SK-N-SH (cell line): Measurements from ENCODE around the gene MCF2L. TPM values are rescaled to one million over a fixed set of nuclear protein-coding genes. Genes with fewer than 3 reads are reported as not detected.

ENCODE experiments used
- CTCF ChIA-PET: fragments of 300-600, 350-600 bp; formaldehyde crosslinking; extraction: SDS; loops from one replicate; lab custom pipeline; 2021; lab: Yijun Ruan, JAX
- POLR2A ChIA-PET: fragments of 350-600 bp; sonication (Branson Sonifier 250); formaldehyde crosslinking; extraction: SDS; loops from one replicate; lab custom pipeline; 2020; ENCODE audit warnings: antibody characterized with exemption, inconsistent platforms; lab: Yijun Ruan, JAX
- DNase-seq: peaks from one replicate; pipeline ENCODE4 v3.0.0; 2012
- H2AFZ ChIP-seq: fragments of 200-600 bp; sonication (generic); 2 replicates; pipeline ENCODE4 v1.8.1; 2016; ENCODE audit warnings: antibody characterized with exemption, mild to moderate bottlenecking, low read depth
- H3F3A ChIP-seq: fragments of 200-600 bp; sonication (generic); replicated peaks from 2 replicates; pipeline ENCODE3; 2016; ENCODE audit warnings: antibody characterized with exemption, mild to moderate bottlenecking; ENCODE audit not compliant: insufficient read depth
- H3K27ac ChIP-seq, 2 experiments: fragments of 200-500 bp in 1 of 2; fragments of 200-600 bp in 1 of 2; sonication (Bioruptor generic) in 1 of 2; sonication (generic), shearing (Covaris generic) in 1 of 2; 2 replicates each; pipeline versions ENCODE4 v1.5.1 to v1.6.1; 2014 to 2016; ENCODE audit warnings: low read depth in 2 of 2, inconsistent platforms in 1 of 2, low read length in 1 of 2, mild to moderate bottlenecking in 1 of 2, mixed read lengths in 1 of 2
- H3K27me3 ChIP-seq: fragments of 200-600 bp; sonication (generic), shearing (Covaris generic); 2 replicates; pipeline ENCODE4 v1.6.1; 2016; ENCODE audit warnings: mixed run types; ENCODE audit not compliant: insufficient read depth
- H3K36me3 ChIP-seq, 2 experiments: fragments of 200-500 bp in 1 of 2; fragments of 200-600 bp in 1 of 2; sonication (Bioruptor generic) in 1 of 2; sonication (generic) in 1 of 2; replicated peaks in 1 of 2; 2 replicates each; pipeline versions ENCODE3 to v1.5.1; 2014 to 2016; ENCODE audit warnings: low read length in 1 of 2, mild to moderate bottlenecking in 1 of 2; ENCODE audit not compliant: insufficient read depth in 2 of 2, control insufficient read depth in 1 of 2
- H3K4me1 ChIP-seq, 2 experiments: fragments of 200-500 bp in 1 of 2; fragments of 200-600 bp in 1 of 2; sonication (Bioruptor generic) in 1 of 2; sonication (generic), shearing (Covaris generic) in 1 of 2; 2 replicates each; pipeline versions ENCODE4 v1.5.1 to v1.6.1; 2014 to 2016; ENCODE audit warnings: low read depth in 1 of 2, low read length in 1 of 2, mixed run types in 1 of 2; ENCODE audit not compliant: insufficient read depth in 2 of 2, control insufficient read depth in 1 of 2
- H3K4me2 ChIP-seq: fragments of 200-600 bp; sonication (generic), shearing (Covaris generic); 2 replicates; pipeline ENCODE4 v1.6.1; 2017; ENCODE audit warnings: mixed run types
- H3K4me3 ChIP-seq, 2 experiments: fragments of 200-500 bp in 1 of 2; fragments of 200-600 bp in 1 of 2; sonication (Bioruptor generic) in 1 of 2; sonication (generic), shearing (Covaris generic) in 1 of 2; 2 replicates each; pipeline versions ENCODE4 v1.5.1 to v1.8.1; 2014 to 2016; ENCODE audit warnings: low read depth in 2 of 2, inconsistent platforms in 1 of 2, low read length in 1 of 2, mild to moderate bottlenecking in 1 of 2, mixed read lengths in 1 of 2, moderate library complexity in 1 of 2
- H3K79me2 ChIP-seq: fragments of 200-600 bp; sonication (generic); 2 replicates; pipeline ENCODE4 v1.8.1; 2017; ENCODE audit warnings: mild to moderate bottlenecking; ENCODE audit not compliant: insufficient read depth
- H3K9ac ChIP-seq: fragments of 200-600 bp; sonication (generic); 2 replicates; pipeline ENCODE4 v1.6.1; 2017; ENCODE audit warnings: mixed run types
- H3K9me2 ChIP-seq: fragments of 200-600 bp; sonication (generic); 2 replicates; pipeline ENCODE4 v1.6.1; 2017; ENCODE audit warnings: mixed run types
- H3K9me3 ChIP-seq: fragments of 200-600 bp; sonication (generic); 2 replicates; pipeline ENCODE4 v1.6.1; 2017; ENCODE audit warnings: mixed run types, mild to moderate bottlenecking, moderate library complexity
- H4K20me1 ChIP-seq: fragments of 200-600 bp; sonication (generic); 2 replicates; pipeline ENCODE4 v1.6.1; 2017; ENCODE audit warnings: mild to moderate bottlenecking, mixed run types; ENCODE audit not compliant: insufficient read depth
- CTCF ChIP-seq: fragments of 200-600 bp; sonication (generic); IDR thresholded peaks from 2 replicates; pipeline ENCODE4 v1.6.1; 2017; ENCODE audit warnings: antibody characterized with exemption, mild to moderate bottlenecking, moderate library complexity
- ELF1 ChIP-seq: IDR thresholded peaks from 2 replicates; pipeline ENCODE4 v1.4.0; 2012
- EP300 ChIP-seq, 2 experiments: IDR thresholded peaks; 2 replicates each; pipeline versions ENCODE4 v1.4.0 to v1.6.1; 2012; ENCODE audit warnings: borderline replicate concordance in 1 of 2, low read depth in 1 of 2, low read length in 1 of 2
- EZH2phosphoT487 ChIP-seq: fragments of 200-600 bp; sonication (generic); IDR thresholded peaks from 2 replicates; pipeline ENCODE4 v1.6.1; 2017; ENCODE audit warnings: low read depth, mixed run types, mild to moderate bottlenecking, antibody characterized with exemption, moderate library complexity, borderline replicate concordance
- FOXM1 ChIP-seq: IDR thresholded peaks from 2 replicates; pipeline ENCODE4 v1.4.0; 2012; ENCODE audit warnings: low read depth, mild to moderate bottlenecking
- GATA2 ChIP-seq: sonication (generic); formaldehyde crosslinking; IDR thresholded peaks from 2 replicates; pipeline ENCODE4 v1.5.0; 2020; ENCODE audit warnings: mild to moderate bottlenecking, missing genetic modification reagents
- JUND ChIP-seq: IDR thresholded peaks from 2 replicates; pipeline ENCODE4 v1.4.0; 2012
- MAX ChIP-seq: IDR thresholded peaks from 2 replicates; pipeline ENCODE4 v1.4.0; 2012; ENCODE audit warnings: low read depth
- MXI1 ChIP-seq: IDR thresholded peaks from 2 replicates; pipeline ENCODE4 v1.6.1; 2012; ENCODE audit warnings: mild to moderate bottlenecking, low read depth, low read length, improper control_type of control experiment
- NFIC ChIP-seq: IDR thresholded peaks from 2 replicates; pipeline ENCODE4 v1.4.0; 2012; ENCODE audit warnings: borderline replicate concordance
- NRF1 ChIP-seq: IDR thresholded peaks from 2 replicates; pipeline ENCODE4 v1.6.1; 2012; ENCODE audit warnings: low read depth, mild to moderate bottlenecking, low read length
- RAD21 ChIP-seq: IDR thresholded peaks from 2 replicates; pipeline ENCODE4 v1.6.1; 2012; ENCODE audit warnings: mild to moderate bottlenecking, low read length
- REST ChIP-seq: IDR thresholded peaks from 2 replicates; pipeline ENCODE4 v1.6.1; 2012; ENCODE audit warnings: mild to moderate bottlenecking, low read depth, low read length, moderate library complexity
- RXRA ChIP-seq: IDR thresholded peaks from 2 replicates; pipeline ENCODE4 v1.4.0; 2012; ENCODE audit warnings: low read depth, mild to moderate bottlenecking, borderline replicate concordance
- SMC3 ChIP-seq: IDR thresholded peaks from 2 replicates; pipeline ENCODE4 v1.6.1; 2012; ENCODE audit warnings: low read depth, low read length, improper control_type of control experiment
- TAF1 ChIP-seq: IDR thresholded peaks from 2 replicates; pipeline ENCODE4 v1.6.1; 2012; ENCODE audit warnings: low read depth, mild to moderate bottlenecking, low read length, moderate library complexity, borderline replicate concordance
- TCF12 ChIP-seq: IDR thresholded peaks from 2 replicates; pipeline ENCODE4 v1.4.0; 2012
- TEAD4 ChIP-seq: IDR thresholded peaks from 2 replicates; pipeline ENCODE4 v1.4.0; 2012; ENCODE audit warnings: mild to moderate bottlenecking, borderline replicate concordance; ENCODE audit not compliant: insufficient read depth
- USF2 ChIP-seq: fragments of 150-350 bp; IDR thresholded peaks from 2 replicates; pipeline ENCODE4 v1.6.1; 2017; ENCODE audit warnings: antibody characterized with exemption, low read length, low read depth, borderline replicate concordance
- YY1 ChIP-seq: IDR thresholded peaks from 2 replicates; pipeline ENCODE4 v1.4.0; 2012; ENCODE audit warnings: low read depth, mild to moderate bottlenecking
- WGBS: methylation state at CpG from one replicate; pipeline ENCODE4 v1.1.6; 2017; ENCODE audit warnings: low lambda C conversion rate; 5-methylcytosine and 5-hydroxymethylcytosine counted together
- polyA plus RNA-seq, 3 experiments: library from polyadenylated mRNA; depleted of rRNA; stranded (reverse); fragments of >200 nt; gene quantifications; 2 replicates each; pipeline ENCODE4 v1.2.3, GENCODE V29; 2012

MCF2L gene
- polyA plus RNA-seq, 1 of the 3 experiments (the other 2 are of a cell fraction) = 0.56 TPM

- H3K4me1 ChIP-seq = no peaks in the 10 kb centered on the region
- H2AFZ ChIP-seq = no peak overlapping the region
- TF ChIP-seq NRF1 = no peak
- TF ChIP-seq EP300 (IDR thresholded peaks at IDR 0.05; ENCODE audit: borderline replicate concordance in 1 of 2, low read depth in 1 of 2, low read length in 1 of 2) = no peak
- no peak for TF ChIP-seq JUND
- no peak for TF ChIP-seq RAD21
- TF ChIP-seq TCF12 = no peak
- TF ChIP-seq TAF1 = no peak
- TF ChIP-seq SMC3 = no peak
- no peak for TF ChIP-seq ELF1
- no peak for TF ChIP-seq EZH2phosphoT487
- TF ChIP-seq MXI1 = no peak
- no peak for TF ChIP-seq FOXM1
- H3K4me3 ChIP-seq = no peak overlapping the region
- 69% methylated on average over 14 of the region's 15 CpGs for WGBS
- H3K4me2 ChIP-seq = no peak overlapping the region
- no peaks in the 10 kb centered on the region for H3K9me3 ChIP-seq
- no peak overlapping the region for H3K9ac ChIP-seq
- no peak for DNase-seq
- H3K27ac ChIP-seq = no peak overlapping the region
- H3K27me3 ChIP-seq = no peaks in the 10 kb centered on the region
- H3K79me2 ChIP-seq = no peaks in the 10 kb centered on the region
- no peaks in the 10 kb centered on the region for H3K9me2 ChIP-seq
- H3F3A ChIP-seq = no peaks in the 10 kb centered on the region
- no peaks in the 10 kb centered on the region for H3K36me3 ChIP-seq
- ChIA-PET POLR2A (no interaction called here), CTCF (interaction anchor here (0.7 to 1.4 kb wide), 2 partner anchors 21 to 210 kb away, joined by 3 to 4 read pairs; no protein-coding TSS in a partner anchor)
- H4K20me1 ChIP-seq = no peaks in the 10 kb centered on the region
Observed at GRCh38 chr13:113145911-113146598, 177.0 kb downstream of the MCF2L start.

- H3F3A ChIP-seq = no peaks in the 10 kb centered on the region
- no peak for DNase-seq
- H3K79me2 ChIP-seq = no peaks in the 10 kb centered on the region
- TF ChIP-seq SMC3 (no peak), MAX (no peak), CTCF (no peak), EP300 (IDR thresholded peaks at IDR 0.05; ENCODE audit: borderline replicate concordance in 1 of 2, low read depth in 1 of 2, low read length in 1 of 2) (no peak), YY1 (no peak), NRF1 (no peak), REST (no peak), TCF12 (no peak), NFIC (no peak), USF2 (no peak), EZH2phosphoT487 (no peak), RXRA (no peak), GATA2 (CRISPR knock-in tag) (no peak), TEAD4 (no peak), TAF1 (no peak), MXI1 (no peak), JUND (no peak)
- H2AFZ ChIP-seq = no peak overlapping the region
- H3K4me3 ChIP-seq = no peak overlapping the region
- no peaks in the 10 kb centered on the region for H3K9me2 ChIP-seq
- H3K27ac ChIP-seq = no peak overlapping the region
- H3K36me3 ChIP-seq = no peaks in the 10 kb centered on the region
- no peaks in the 10 kb centered on the region for H3K27me3 ChIP-seq
- no peaks in the 10 kb centered on the region for H3K4me1 ChIP-seq
- no peaks in the 10 kb centered on the region for H3K9me3 ChIP-seq
- POLR2A ChIA-PET = no interaction called here
- H4K20me1 ChIP-seq = no peaks in the 10 kb centered on the region
- no peak overlapping the region for H3K9ac ChIP-seq
- CTCF ChIA-PET = interaction anchor here (1.4 kb wide), 1 partner anchor 22 kb away, joined by 4 read pairs; no protein-coding TSS in a partner anchor
- H3K4me2 ChIP-seq = no peak overlapping the region
- WGBS = 53% methylated on average over 4 of the region's 9 CpGs
Observed at GRCh38 chr13:113146750-113147149, 177.7 kb downstream of the MCF2L start.
